ENCODE results near the gene ARL15.

DNA sequence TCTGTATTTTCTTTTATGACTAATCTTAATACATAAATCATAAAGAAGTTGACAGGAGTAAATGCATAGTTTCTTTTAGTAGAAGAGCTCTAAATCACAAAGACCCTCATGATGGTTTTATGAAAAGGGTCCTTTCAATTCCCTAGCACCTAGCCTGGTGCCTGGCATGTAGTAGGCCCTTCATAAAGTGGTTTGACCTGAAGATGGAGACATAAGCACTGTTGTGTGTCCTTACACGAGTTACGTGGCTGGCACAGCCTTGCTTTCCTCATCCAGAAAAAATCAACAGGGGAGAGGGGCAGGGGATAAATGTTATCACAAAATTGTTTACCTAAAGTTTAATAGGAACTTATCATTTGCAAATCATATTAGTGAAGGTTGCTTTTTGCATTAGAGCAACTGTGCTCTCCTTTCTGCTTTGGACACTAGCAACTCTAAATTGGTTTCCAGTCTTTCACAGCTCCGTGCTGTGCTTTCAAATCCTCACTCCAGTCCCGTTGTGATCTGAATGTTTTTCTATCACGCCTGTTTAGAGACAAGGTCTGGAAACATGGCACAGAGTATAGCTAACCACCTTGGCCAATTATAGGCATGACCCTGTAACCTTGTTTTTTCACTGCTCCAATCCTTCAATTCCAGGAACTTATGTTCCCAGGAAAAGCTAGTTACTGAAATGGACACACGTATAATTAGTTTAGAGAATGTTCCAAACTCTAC lies 55.7 kb downstream of the ARL15 start:
- no peak for TF ChIP-seq EP300 (IDR thresholded peaks at IDR 0.05)
- TF ChIP-seq, protein P1, sequence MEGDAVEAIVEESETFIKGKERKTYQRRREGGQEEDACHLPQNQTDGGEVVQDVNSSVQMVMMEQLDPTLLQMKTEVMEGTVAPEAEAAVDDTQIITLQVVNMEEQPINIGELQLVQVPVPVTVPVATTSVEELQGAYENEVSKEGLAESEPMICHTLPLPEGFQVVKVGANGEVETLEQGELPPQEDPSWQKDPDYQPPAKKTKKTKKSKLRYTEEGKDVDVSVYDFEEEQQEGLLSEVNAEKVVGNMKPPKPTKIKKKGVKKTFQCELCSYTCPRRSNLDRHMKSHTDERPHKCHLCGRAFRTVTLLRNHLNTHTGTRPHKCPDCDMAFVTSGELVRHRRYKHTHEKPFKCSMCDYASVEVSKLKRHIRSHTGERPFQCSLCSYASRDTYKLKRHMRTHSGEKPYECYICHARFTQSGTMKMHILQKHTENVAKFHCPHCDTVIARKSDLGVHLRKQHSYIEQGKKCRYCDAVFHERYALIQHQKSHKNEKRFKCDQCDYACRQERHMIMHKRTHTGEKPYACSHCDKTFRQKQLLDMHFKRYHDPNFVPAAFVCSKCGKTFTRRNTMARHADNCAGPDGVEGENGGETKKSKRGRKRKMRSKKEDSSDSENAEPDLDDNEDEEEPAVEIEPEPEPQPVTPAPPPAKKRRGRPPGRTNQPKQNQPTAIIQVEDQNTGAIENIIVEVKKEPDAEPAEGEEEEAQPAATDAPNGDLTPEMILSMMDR (IDR thresholded peaks at IDR 0.05) = peak in 3 of 4 experiments; percentile 17 to 48 (median 27)
